ENCODE measurements around the gene GLDC.

- TF ChIP-seq CTCF (IDR thresholded peaks at IDR 0.05) (no peak), POLR2A (IDR thresholded peaks at IDR 0.05) (no peak)
Measured at GRCh38 chr9:6576987-6577386, 68.5 kb downstream of the GLDC start.

Measured in ovary (tissue), 3 donors.